ENCODE results near the gene DCAF12.
A peak's percentile ranks its signal among the peaks of the same experiment; 100 is the strongest.

DCAF12 gene

DNA sequence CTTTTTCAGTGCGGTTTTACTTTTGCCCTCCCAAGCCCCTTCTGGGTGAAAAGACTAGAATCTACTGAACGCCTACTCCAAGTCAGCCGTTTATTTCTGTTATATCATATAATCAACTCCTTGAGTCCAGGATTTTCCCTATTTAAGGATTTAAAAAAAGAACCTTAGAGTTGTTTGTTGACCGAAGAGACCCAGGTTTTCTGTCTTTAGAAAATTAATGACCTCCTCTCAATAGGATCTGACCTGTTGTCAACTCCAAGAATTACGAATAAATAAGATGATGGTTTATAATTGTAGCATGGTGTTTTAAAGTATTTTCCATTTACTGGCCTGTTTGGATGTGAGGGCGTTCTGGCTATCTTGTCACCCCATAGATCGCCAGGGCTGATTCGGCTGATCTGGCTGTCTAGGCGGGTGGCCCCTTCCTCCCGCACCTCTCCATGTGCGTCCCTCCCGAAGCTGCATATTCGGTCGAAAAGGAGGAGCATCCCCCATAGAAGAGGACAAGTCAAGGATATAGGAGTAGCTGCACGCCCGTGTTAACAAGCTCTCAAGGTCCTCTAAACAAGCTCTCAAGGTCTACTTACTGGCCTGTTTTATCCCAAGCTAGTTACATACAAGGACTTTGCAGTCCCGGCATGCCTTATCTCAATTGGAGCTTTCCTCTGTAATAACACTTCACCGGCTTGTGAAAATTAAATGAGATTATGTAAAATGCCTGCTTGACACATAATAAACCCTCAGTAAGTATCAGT, 76.7 kb downstream of the DCAF12 start:
- Histone ChIP-seq H3K27me3 (replicated peaks in 2 of 5; ENCODE audit: control insufficient read depth in 4 of 5, insufficient read depth in 5 of 5, low read length in 4 of 5) (no peaks in the 10 kb centered on the region), H3K4me1 (ENCODE audit: control extremely low read depth in 1 of 4, control insufficient read depth in 4 of 4, insufficient read depth in 4 of 4, low read length in 3 of 4) (peaks cover 18 to 34% (median 28%) of the 10 kb centered on the region in 4 experiments), H3K27ac (ENCODE audit: insufficient read depth in 1 of 2, low read depth in 1 of 2, low read length in 2 of 2, poor library complexity in 1 of 2, severe bottlenecking in 2 of 2) (peak overlapping the region; percentile 89 to 97), H3K4me3 (ENCODE audit: control insufficient read depth in 1 of 7, extremely low read depth in 1 of 7, insufficient read depth in 4 of 7, low read depth in 2 of 7, low read length in 6 of 7) (peak overlapping the region; percentile 81 to 99 (median 93)), H3K9me3 (ENCODE audit: control extremely low read depth in 1 of 5, control insufficient read depth in 4 of 5, insufficient read depth in 2 of 5, low read depth in 1 of 5, low read length in 4 of 5) (no peaks in the 10 kb centered on the region), H3K36me3 (ENCODE audit: control insufficient read depth in 4 of 4, insufficient read depth in 4 of 4, low read length in 3 of 4) (no peaks in the 10 kb centered on the region)
- CTCF ChIA-PET = interaction anchor here (0.8 to 1.1 kb wide), 3 partner anchors 8 to 24 kb away, joined by 3 to 5 read pairs (median 4); no protein-coding TSS in a partner anchor
- no peak for DNase-seq
- POLR2A ChIA-PET = interaction anchor here (0.6 kb wide), 1 partner anchor 11 kb away, joined by 3 read pairs; no protein-coding TSS in a partner anchor
- 72% methylated on average over 15 of the region's 18 CpGs for WGBS (ENCODE audit: insufficient coverage)

DNA sequence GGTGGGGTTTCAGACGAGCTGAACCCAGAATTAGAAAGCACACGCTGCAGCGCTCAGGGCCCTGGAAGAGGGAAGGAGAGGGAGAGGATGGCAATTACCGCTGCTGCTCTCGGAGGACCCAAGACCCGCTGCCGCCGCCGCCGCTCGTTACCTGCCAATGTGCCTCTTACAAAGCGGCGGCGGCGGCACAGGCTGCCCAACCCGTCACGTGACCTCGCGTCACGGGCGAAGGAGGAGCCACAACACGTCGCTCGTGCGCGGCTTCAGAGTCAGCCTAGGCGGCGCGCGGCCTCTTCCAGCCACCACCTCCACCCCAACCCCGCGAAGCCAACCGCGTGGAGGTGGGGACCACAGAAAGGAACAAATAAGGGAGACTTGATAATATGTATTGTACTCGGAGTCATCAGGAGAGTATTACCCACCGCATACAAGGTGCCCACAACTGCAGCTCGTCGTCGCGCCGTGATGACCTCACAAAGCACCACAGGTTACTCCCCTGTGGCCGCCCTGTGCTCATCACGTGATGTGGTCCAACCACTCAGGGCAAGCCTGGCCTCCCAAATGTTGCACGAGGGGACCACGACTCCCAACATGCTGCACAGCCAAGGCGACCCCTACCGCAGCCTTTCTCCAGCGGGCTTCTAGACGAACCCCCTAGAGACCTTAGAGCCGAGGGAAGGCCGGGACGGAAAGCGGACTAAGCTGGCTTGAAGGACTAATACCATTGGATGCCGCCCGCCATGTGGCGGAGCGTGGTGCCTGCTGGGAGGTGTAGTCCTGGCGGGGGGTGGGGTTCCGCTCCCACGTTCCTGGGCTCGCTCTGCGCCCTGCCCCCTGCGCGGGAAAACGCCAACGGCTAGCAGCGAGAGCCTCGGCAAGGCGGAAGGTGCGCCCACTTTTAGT, 77.5 kb downstream of the DCAF12 start, which contains the start of gene UBAP2:
TSS of gene UBAP2 (minus strand) at position 161 of the 903 bp plus-strand sequence. CDS start 31,739 bp downstream, outside the sequence.
- H3K27ac ChIP-seq (ENCODE audit: insufficient read depth in 1 of 2, low read depth in 1 of 2, low read length in 2 of 2, poor library complexity in 1 of 2, severe bottlenecking in 2 of 2) = peak within 1 kb of the TSS; percentile 89 to 97
- CTCF ChIA-PET = interaction anchor here (0.9 to 1.3 kb wide), 4 partner anchors 9 to 24 kb away, joined by 3 to 4 read pairs (median 3); no protein-coding TSS in a partner anchor
- peak; percentile 98 for DNase-seq
- H3K9me3 ChIP-seq (ENCODE audit: control extremely low read depth in 1 of 5, control insufficient read depth in 4 of 5, insufficient read depth in 2 of 5, low read depth in 1 of 5, low read length in 4 of 5) = no peaks in the 10 kb centered on the region
- POLR2A ChIA-PET = interaction anchor here (0.6 kb wide), 1 partner anchor 573 kb away, joined by 3 read pairs; no protein-coding TSS in a partner anchor
- H3K36me3 ChIP-seq (ENCODE audit: control insufficient read depth in 4 of 4, insufficient read depth in 4 of 4, low read length in 3 of 4) = no peaks in the 10 kb centered on the region
- H3K27me3 ChIP-seq (replicated peaks in 2 of 5; ENCODE audit: control insufficient read depth in 4 of 5, insufficient read depth in 5 of 5, low read length in 4 of 5) = no peaks in the 10 kb centered on the region
- H3K4me1 ChIP-seq (ENCODE audit: control extremely low read depth in 1 of 4, control insufficient read depth in 4 of 4, insufficient read depth in 4 of 4, low read length in 3 of 4) = peaks cover 18 to 34% (median 28%) of the 10 kb centered on the region in 4 experiments
- peak within 1 kb of the TSS; percentile 81 to 99 (median 93) for H3K4me3 ChIP-seq (ENCODE audit: control insufficient read depth in 1 of 7, extremely low read depth in 1 of 7, insufficient read depth in 4 of 7, low read depth in 2 of 7, low read length in 6 of 7)
- 1% methylated on average over 48 of the region's 70 CpGs for WGBS (ENCODE audit: insufficient coverage)

- CTCF ChIA-PET = interaction anchor here (0.9 to 1.3 kb wide), 4 partner anchors 8 to 25 kb away, joined by 3 to 4 read pairs (median 3); no protein-coding TSS in a partner anchor
- WGBS (ENCODE audit: insufficient coverage) = 3% methylated on average over 18 of the region's 29 CpGs
These were observed 78.4 kb downstream of the DCAF12 start for GRCh38 chr9:34047864-34048726.

DNA sequence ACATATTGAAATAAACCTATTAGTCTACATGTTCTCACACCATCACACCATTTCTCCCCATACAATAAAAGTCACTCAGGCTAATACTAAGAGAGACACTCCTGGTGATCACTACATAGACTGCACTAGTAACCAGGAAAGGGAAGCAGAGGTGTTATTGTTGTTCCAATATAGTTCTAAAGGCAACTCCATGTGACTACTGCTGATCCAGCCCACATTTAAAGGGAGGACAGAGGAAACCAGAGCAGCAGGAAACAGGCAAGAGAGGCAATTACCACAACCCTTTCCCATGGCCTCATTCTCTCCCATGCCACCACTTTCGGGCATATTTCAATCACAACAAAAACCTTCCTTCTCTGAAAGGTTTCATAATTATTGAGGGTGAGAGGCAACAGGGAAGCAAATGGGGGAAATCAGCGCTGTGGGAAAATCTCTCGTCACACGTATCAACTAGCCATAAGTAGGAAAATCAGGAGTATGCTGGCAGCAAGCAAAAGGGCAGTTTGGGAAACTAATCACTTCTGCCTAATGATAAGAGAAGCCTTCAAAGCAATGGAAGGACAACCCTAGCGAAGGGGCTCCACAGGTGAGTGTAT, 79.6 kb downstream of the DCAF12 start:
- H3K27ac ChIP-seq (ENCODE audit: insufficient read depth in 1 of 2, low read depth in 1 of 2, low read length in 2 of 2, poor library complexity in 1 of 2, severe bottlenecking in 2 of 2) = peak overlapping the region in 1 of 2 experiments; percentile 44
- peaks cover 18 to 34% (median 28%) of the 10 kb centered on the region in 4 experiments for H3K4me1 ChIP-seq (ENCODE audit: control extremely low read depth in 1 of 4, control insufficient read depth in 4 of 4, insufficient read depth in 4 of 4, low read length in 3 of 4)
- H3K4me3 ChIP-seq (ENCODE audit: control insufficient read depth in 1 of 7, extremely low read depth in 1 of 7, insufficient read depth in 4 of 7, low read depth in 2 of 7, low read length in 6 of 7) = peak overlapping the region in 6 of 7 experiments; percentile 81 to 99 (median 92)
- no peaks in the 10 kb centered on the region for H3K27me3 ChIP-seq (replicated peaks in 2 of 5; ENCODE audit: control insufficient read depth in 4 of 5, insufficient read depth in 5 of 5, low read length in 4 of 5)
- ChIA-PET CTCF (interaction anchor here (0.6 to 1.1 kb wide), 2 partner anchors 20 to 318 kb away, joined by 3 read pairs; no protein-coding TSS in a partner anchor), POLR2A (no interaction called here)
- peak; percentile 11 to 56 (median 52) for DNase-seq
- WGBS (ENCODE audit: insufficient coverage) = 26% methylated on average over 3 of the region's 5 CpGs
- peaks cover 0 to 11% (median 6%) of the 10 kb centered on the region in 4 experiments for H3K36me3 ChIP-seq (ENCODE audit: control insufficient read depth in 4 of 4, insufficient read depth in 4 of 4, low read length in 3 of 4)
- no peaks in the 10 kb centered on the region for H3K9me3 ChIP-seq (ENCODE audit: control extremely low read depth in 1 of 5, control insufficient read depth in 4 of 5, insufficient read depth in 2 of 5, low read depth in 1 of 5, low read length in 4 of 5)

More at GRCh38 chr9:34047864-34048726, 78.4 kb downstream of the DCAF12 start:
- peak in 2 of 3 donors; percentile 25 to 41 for DNase-seq
- Histone ChIP-seq H3K4me3 (ENCODE audit: control insufficient read depth in 1 of 7, extremely low read depth in 1 of 7, insufficient read depth in 4 of 7, low read depth in 2 of 7, low read length in 6 of 7) (peak overlapping the region; percentile 81 to 99 (median 93)), H3K36me3 (ENCODE audit: control insufficient read depth in 4 of 4, insufficient read depth in 4 of 4, low read length in 3 of 4) (peaks cover 0 to 4% (median under 1%) of the 10 kb centered on the region in 4 experiments), H3K27ac (ENCODE audit: insufficient read depth in 1 of 2, low read depth in 1 of 2, low read length in 2 of 2, poor library complexity in 1 of 2, severe bottlenecking in 2 of 2) (peak overlapping the region; percentile 89 to 97), H3K9me3 (ENCODE audit: control extremely low read depth in 1 of 5, control insufficient read depth in 4 of 5, insufficient read depth in 2 of 5, low read depth in 1 of 5, low read length in 4 of 5) (no peaks in the 10 kb centered on the region), H3K4me1 (ENCODE audit: control extremely low read depth in 1 of 4, control insufficient read depth in 4 of 4, insufficient read depth in 4 of 4, low read length in 3 of 4) (peaks cover 18 to 34% (median 28%) of the 10 kb centered on the region in 4 experiments), H3K27me3 (replicated peaks in 2 of 5; ENCODE audit: control insufficient read depth in 4 of 5, insufficient read depth in 5 of 5, low read length in 4 of 5) (no peaks in the 10 kb centered on the region)
- POLR2A ChIA-PET = interaction anchor here (0.6 to 0.8 kb wide), 3 partner anchors 10 to 572 kb away, joined by 3 read pairs; no protein-coding TSS in a partner anchor

DNA sequence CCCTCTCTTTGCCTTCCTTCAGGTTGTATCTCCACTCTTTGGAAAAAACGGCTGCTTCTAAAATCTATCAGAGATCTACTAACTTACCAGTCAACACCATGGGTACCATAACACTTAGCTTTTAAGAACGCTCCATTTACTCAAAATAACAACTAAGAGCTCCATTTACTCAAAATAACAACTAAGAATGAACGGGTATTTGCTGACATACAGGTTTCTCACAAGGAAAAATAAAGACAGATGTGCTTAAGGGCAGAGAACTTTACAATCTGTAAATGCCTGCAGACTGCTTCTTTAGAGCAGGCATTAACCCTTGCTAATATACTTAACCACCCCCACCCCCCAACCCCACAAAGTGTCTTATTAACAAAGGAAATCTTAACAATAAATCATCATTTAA, 80.6 kb downstream of the DCAF12 start:
- no peaks in the 10 kb centered on the region for H3K27me3 ChIP-seq (replicated peaks in 2 of 5; ENCODE audit: control insufficient read depth in 4 of 5, insufficient read depth in 5 of 5, low read length in 4 of 5)
- 100% methylated on average over 3 of the region's 3 CpGs for WGBS (ENCODE audit: insufficient coverage)
- no peak for DNase-seq
- ChIA-PET POLR2A (interaction anchor here (0.6 kb wide), 2 partner anchors 18 to 887 kb away, joined by 3 to 6 read pairs; no protein-coding TSS in a partner anchor), CTCF (interaction anchor here (0.6 kb wide), 1 partner anchor 317 kb away, joined by 3 read pairs; no protein-coding TSS in a partner anchor)
- peaks cover 18 to 34% (median 28%) of the 10 kb centered on the region in 4 experiments for H3K4me1 ChIP-seq (ENCODE audit: control extremely low read depth in 1 of 4, control insufficient read depth in 4 of 4, insufficient read depth in 4 of 4, low read length in 3 of 4)
- no peak overlapping the region for H3K27ac ChIP-seq (ENCODE audit: insufficient read depth in 1 of 2, low read depth in 1 of 2, low read length in 2 of 2, poor library complexity in 1 of 2, severe bottlenecking in 2 of 2)
- no peak overlapping the region for H3K4me3 ChIP-seq (ENCODE audit: control insufficient read depth in 1 of 7, extremely low read depth in 1 of 7, insufficient read depth in 4 of 7, low read depth in 2 of 7, low read length in 6 of 7)
- peaks cover 1 to 12% (median 7%) of the 10 kb centered on the region in 4 experiments for H3K36me3 ChIP-seq (ENCODE audit: control insufficient read depth in 4 of 4, insufficient read depth in 4 of 4, low read length in 3 of 4)
- H3K9me3 ChIP-seq (ENCODE audit: control extremely low read depth in 1 of 5, control insufficient read depth in 4 of 5, insufficient read depth in 2 of 5, low read depth in 1 of 5, low read length in 4 of 5) = no peaks in the 10 kb centered on the region

All from common myeloid progenitor, CD34-positive (primary cell).